GM21367 (cell line): Measurements from ENCODE around the gene VGLL4.

Experiments used
- ATAC-seq: cut with Tn5 transposase; IDR thresholded peaks from one replicate; pipeline ENCODE4 v1.9.1; 2021; ENCODE audit not compliant: unreplicated experiment

Gene VGLL4

DNA sequence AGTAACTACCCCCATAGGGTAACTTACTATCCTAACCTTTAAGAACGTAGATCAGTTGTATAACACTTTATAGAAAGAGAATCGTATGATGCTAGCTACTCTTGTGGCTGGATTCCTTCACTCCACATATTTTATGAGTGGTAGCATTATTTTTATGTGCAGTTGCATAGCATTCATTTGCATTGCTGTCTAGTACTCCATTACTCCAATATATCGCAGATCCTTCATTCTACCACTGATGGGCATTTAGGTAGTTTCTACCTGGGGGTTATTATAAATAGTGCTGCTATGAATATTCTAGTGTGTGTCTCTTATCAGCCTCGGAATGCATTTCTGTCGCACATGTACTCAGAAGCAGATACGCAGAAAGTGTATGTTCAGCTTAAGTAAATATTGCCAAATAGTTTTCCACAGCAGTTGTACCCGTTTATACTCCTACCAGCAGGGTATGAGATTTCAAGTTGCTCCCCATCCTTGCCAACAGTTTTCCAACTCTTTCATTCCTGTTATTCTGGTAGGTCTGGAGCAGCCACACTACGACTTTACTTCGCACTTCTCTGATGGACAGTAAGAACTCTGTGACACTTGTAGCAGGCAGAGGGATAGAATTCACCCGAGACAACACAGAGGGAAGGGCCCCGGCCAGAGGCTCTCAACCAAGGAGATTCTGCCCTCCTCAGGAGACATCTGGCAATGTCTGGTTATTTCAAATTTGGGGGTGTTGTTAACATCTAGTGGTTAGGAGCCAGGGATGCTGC, 9.8 kb upstream of the VGLL4 start:
- ATAC-seq, result no peak

GRCh38 chr3:11651900-11652299, 8.2 kb upstream of the VGLL4 start:
- no peak for ATAC-seq

- ATAC-seq, result no peak
These were observed 7.8 kb upstream of the VGLL4 start for GRCh38 chr3:11651477-11651876.

DNA sequence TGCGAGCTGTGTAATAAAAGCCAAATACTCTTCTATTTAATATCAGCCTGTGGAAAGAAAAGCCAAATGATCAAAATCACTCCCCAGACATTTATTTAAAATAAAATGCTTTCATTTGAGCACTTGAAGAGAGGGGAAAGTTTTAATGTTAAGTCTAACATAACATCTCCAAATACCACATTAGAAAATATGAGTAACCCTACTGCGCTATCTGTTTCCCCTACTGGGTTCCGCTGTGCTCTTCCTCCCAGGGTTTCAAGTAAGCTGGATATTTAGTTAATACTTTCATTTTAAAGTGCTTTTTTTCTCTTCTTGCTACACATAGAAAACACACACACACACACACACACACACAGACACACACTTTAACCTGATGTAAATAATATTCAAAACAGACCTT, 6.7 kb upstream of the VGLL4 start:
- ATAC-seq, result no peak

GRCh38 chr3:11648735-11649134, 5.0 kb upstream of the VGLL4 start:
- ATAC-seq, result no peak

DNA sequence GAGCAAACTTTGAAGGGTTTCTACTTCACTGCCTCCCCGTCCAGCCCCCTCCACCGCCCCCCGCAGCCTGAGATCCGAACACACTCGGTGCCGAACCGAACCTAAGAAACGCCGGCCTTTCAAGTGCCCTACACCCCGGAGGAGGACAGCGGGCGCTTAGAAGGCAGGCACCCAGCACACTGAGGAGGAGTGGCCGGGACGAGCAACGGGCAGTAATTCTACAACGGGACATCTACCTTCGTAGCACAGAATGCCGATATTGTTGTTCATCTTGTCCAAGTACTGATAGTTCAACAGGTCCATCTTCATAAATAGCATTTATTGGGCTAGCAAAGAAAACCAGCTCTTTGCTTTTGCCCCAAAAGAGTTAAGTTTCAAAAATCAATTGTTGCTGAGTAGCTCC, 513 bp downstream of the VGLL4 start:
- ATAC-seq, result no peak

- peak; percentile 54 for ATAC-seq
These were observed 1.1 kb downstream of the VGLL4 start for GRCh38 chr3:11642431-11643191.

DNA sequence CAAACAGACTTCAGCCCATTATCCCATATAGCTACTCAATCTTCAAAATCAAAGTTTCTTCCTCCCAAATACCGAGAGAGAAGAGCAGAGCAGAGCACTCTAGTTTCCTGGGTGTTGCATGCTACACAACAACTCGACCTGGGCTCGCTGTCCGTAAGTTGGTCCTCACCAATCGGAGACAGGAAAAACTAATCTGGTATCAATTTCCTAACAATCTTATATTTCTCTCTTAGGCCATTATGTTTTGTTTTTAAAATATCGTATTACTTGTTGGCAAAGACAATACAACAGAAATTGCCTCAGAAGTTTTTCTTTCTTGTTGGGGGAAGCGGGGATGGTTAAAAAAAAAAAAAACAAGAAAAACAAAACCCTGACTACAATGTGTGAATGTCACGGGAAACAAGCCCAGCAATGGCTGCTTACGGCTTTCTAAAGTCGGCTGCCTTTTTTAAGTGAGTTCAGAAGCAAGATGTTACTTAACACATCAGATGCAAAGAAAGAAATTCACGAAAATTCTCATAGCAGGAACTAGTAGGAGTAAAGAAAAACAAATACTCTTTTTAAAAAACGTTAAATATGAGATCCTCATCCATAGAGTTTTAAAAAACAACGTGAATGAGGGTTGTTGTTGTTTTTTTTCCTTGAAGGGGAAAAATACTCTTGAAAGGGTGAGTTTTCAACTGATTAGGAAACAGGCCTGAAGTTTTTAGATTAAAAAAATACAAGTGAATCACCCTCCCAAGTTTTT, 1.9 kb downstream of the VGLL4 start:
- peak; percentile 33 for ATAC-seq

- no peak for ATAC-seq
These were observed 2.4 kb downstream of the VGLL4 start for GRCh38 chr3:11641316-11641682.

DNA sequence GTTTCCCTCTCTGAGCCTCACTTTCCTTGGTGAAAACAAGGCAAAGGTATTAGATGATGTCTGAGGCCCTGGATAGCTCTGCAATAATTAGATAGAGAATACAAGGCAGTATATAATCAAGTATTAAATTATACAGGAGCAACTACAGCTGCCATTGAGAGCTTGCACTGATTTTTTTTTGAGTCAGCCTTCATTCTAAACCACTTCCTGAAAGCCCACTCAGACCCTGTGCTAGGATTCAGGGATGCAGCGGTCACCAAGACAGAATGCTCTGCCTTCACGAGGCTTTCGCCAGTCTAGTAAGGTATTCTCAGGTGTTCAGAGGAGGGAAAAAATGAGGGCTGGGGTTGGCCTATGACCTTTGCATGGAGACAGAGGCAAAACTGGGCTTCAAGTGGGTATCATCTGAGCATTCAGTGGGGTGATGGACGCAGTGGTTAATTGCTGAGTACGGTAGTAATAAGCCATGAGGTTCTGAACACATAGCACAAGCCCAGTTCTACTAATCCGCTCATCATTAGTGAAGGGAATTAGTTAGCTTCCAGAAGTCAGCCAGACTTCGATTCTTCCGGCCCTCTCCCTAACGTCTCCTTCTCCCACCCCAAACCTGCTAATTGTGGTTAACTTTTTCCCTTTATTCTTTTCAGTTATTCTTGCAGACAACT, 3.6 kb downstream of the VGLL4 start:
- no peak for ATAC-seq

- ATAC-seq, result no peak
These were observed 5.0 kb downstream of the VGLL4 start for GRCh38 chr3:11638495-11639358.

GRCh38 chr3:11637901-11638458, 5.7 kb downstream of the VGLL4 start:
- no peak for ATAC-seq

GRCh38 chr3:11636394-11636770, 7.3 kb downstream of the VGLL4 start:
- no peak for ATAC-seq

DNA sequence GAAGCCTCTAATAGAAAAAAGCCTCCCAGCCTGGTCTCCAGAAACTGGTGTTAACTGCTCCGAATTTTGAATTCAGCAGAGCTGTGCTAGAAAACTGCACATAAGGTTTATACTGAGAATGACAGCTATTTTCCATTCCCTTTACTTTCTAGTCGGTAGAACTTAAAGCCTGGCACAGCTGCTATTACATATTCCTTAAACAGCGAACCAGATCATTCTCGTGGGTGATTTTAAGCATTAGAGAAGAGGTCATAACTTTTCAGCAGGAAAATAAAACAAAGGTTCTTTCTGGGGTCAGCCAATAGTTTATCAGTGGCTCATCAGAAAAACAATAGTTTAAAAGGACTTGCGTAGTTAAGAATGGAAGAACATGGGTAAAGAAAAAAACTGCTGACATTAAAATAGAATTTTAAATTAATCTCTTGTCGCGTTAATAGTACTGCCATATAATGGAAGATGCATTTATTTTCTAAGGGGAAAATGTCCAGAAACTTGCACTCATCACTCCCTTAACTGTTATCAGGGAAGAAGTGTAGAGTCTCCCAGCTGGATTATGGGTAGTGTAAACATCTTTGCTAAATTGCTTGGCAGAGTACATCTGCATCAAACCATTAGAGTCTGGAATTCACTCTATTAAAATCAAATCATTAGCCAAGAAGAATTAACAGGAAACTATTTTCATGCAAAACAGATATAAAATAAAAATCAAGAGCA, 7.9 kb downstream of the VGLL4 start:
- ATAC-seq, result no peak

DNA sequence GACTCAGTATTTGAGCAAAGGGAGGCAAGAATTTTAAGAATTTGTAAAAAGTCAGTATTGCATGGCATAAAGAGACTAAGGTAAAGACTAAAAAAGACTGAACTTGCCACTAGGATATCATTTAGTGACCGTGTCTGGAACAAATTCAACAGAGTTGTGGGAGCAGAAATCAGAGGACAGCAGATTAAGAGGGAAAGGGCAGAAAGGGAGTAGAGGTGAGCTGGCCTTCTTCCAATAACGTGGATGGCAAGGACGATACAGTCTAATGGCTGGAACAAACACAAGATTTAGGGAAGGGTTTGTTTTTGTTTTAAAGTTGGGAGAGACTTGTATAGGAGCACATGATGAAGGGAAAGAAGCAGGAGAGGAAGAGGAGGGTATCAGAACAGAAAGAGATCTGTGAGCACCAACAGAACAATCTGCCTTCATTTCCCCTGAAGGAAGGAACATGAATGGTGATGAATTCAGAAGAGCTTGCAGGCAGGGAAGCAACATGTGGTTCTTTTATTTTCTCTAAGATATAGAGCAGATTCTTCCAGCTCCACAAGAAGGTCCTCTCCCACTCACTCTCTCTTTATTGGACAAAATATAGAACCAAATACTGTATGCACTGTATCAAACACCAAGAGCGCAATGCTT, 8.6 kb downstream of the VGLL4 start:
- no peak for ATAC-seq

DNA sequence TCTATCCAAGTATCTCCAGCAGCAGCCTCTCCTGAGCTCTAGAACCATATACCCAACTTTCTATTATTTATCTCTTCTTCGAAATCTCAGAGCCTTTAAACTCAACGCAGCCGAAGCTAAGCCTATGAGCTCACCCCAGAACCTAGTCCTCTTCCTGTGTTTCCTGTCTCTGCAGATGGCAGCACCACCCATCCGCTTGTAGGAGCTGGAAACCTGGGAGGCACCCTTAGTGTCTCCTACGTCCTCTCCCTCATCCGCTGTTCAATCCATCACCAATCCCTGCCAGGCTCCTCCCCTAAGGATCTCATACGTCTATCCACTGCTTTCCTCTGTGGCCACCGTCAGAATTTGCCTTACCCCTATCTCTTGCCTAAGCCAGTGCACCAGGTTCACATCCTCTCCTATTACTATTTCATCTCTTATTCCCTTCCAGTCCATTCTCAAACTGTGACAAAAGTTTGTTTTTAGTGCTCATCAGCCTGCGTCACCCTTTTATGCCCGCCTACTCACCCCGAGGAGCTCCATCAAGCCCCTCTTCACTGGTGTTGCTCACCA, 9.6 kb downstream of the VGLL4 start:
- no peak for ATAC-seq

DNA sequence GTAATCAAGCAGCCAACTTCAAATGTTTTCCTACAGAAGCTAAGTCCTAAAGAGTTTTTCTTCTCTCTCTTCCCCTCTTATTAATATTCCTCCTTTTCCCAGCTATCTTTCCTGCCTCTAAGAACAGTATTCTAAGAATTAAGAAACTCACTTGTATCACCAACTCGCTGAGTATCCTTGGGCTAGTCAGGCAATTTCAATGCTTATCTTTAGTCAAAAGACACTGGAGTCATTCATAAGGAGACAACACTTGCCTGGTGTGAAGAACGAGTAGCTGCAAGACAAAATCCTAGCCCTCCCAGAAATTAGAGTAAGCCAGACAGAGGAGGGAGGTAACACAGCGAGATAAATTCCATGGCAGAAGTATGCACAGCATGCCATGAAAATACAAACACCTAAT, 10.7 kb downstream of the VGLL4 start:
- ATAC-seq, result no peak

DNA sequence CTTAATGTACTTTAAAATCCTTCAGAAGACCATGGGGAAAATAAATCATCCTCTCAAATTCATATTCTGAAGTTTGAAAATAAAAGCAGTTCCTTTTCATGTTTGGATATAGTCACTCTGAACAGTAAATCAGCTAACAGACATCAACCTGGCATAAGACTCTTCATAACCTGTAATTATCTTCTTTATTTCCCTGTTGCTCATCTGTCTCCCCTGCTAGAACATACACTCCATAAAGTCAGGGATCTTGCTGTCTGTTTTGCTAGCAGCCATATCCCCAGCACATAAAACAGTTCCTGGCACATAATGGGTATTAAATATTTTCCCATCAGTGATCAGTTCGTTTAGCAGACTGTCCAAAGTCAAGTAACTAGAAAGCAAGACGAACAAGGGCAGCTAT, 11.2 kb downstream of the VGLL4 start:
- no peak for ATAC-seq

DNA sequence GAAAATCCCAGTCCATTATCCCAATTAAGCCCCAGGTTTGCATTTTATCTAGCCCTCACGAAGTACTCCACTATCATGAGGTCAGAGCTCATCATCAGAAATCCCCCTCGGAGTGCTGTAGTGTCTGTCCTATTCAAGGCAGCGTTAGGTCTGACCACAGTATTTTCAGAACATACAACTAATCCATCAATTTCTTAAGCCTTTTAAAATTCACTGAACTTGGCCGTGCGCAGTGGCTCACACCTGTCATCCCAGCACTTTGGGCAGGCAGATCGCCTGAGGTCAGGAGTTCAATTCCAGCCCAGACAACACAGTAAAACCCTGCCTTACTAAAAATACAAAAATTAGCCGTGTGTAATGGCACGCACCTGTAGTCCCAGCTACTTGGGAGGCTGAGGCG, 11.9 kb downstream of the VGLL4 start:
- ATAC-seq, result no peak
